ENCODE results near the gene DCLRE1B.

DNA sequence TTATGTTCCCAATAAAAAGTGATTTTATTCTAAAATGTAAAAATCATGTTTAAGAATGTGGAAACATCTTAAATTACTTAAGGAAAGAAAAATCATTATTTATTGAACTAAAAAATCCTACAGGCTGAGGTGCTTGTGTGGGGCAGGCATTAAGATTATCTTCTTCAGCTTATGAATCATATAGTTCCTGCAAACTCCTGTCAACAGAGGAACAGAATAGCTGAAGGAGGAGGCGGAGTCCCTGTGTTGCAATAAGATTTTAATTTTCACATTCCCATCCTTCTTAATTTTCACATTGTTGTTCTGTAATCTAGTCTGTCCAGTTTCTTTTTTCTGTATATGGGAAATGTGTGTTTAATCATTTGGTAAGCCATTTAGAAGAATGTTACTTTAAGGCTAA is 53.6 kb downstream of the DCLRE1B start:
- TF ChIP-seq, protein P1, sequence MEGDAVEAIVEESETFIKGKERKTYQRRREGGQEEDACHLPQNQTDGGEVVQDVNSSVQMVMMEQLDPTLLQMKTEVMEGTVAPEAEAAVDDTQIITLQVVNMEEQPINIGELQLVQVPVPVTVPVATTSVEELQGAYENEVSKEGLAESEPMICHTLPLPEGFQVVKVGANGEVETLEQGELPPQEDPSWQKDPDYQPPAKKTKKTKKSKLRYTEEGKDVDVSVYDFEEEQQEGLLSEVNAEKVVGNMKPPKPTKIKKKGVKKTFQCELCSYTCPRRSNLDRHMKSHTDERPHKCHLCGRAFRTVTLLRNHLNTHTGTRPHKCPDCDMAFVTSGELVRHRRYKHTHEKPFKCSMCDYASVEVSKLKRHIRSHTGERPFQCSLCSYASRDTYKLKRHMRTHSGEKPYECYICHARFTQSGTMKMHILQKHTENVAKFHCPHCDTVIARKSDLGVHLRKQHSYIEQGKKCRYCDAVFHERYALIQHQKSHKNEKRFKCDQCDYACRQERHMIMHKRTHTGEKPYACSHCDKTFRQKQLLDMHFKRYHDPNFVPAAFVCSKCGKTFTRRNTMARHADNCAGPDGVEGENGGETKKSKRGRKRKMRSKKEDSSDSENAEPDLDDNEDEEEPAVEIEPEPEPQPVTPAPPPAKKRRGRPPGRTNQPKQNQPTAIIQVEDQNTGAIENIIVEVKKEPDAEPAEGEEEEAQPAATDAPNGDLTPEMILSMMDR (conservative IDR thresholded peaks at IDR 0.05) = no peak
- no peak for TF ChIP-seq EZH2 (IDR thresholded peaks at IDR 0.05; ENCODE audit: low read depth)
